ENCODE measurements around the gene RAB12.

- TF ChIP-seq CTCF (conservative IDR thresholded peaks at IDR 0.05; ENCODE audit: low read length) (no peak), EZH2phosphoT487 (IDR thresholded peaks at IDR 0.05; ENCODE audit: borderline replicate concordance) (no peak)
These were observed 14.4 kb downstream of the RAB12 start for GRCh38 chr18:8623549-8624106.

Measured in Loucy (cell line).